ENCODE measurements around the gene STX7.
A peak's percentile ranks its signal among the peaks of the same experiment; 100 is the strongest.

STX7 gene

DNA sequence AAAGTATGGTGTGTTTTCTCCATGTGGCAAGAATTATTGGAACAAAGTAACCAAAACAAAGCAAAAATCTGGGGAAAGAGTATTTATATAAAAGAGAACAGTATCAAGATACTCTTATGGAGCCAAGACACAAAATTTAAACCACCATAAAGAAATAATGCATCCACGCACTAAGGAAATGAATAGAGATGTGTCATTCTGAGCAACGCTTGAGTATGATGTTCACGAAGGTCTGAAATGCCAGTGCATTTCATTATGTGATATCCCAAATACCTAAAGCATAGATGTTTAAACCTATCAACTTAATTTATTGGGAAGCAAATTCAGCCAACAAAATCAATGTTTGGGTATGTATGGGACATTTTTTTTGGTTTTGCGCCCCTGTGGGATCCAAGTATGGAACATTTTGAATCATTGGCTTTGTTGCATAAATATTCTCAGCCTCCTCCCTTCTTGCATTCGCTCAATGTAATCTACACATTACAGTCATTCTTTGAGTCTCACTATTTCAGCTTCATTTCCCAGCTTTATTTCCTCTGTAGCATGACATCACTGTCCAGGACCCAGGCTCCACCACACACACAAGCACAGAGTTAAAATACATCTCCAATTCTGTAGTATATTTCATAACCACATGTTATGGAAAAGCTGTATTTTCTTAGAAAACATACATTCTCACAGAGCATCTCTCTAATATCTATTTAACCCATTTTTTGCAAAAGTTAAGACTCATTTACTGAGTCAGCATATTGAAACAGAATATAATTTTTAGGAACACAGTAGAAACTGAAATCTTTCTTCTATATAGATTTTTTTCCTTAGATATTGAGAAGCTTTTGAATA is 100.0 kb downstream of the STX7 start:
- DNase-seq (ENCODE audit: low spot score): no peak

DNA sequence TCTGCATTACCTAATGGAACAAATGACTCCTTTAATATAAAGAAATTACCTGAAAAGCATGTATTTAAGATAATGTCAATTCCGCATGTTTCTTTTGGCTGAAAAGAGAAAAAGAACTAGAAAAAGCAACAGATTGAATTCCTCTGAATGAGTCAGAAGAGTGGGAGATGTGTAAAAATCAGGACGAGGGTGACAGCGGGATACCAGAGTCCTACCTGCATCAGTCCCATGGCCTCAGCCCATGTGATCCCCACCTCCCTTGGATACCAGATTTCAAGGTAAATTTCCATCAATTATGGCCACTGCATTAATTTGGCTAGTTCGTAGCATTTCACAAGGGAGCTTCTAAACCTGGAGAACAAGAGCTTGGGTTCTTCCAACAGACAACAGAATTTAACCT is 101.6 kb downstream of the STX7 start:
- no peak for DNase-seq (ENCODE audit: low spot score)

DNA sequence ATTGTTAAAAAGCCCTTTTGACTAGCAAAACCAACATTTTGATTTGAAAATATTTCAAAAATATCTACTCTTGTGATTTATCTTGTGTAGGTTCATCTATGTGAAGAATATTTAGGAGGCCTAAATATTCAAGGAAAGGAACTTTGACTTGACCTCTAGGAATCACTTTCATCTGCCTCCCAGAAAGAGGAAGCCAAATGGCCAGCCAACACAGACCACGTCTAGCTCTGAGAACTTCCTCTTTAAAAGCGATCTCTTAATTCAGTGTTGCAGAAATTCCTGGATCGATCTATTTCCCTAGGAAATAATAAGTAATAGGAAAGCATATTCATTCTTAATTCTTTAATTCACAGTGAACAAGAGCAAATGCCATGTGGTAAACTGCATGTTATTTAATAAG is 102.1 kb downstream of the STX7 start:
- no peak for DNase-seq (ENCODE audit: low spot score)

- no peak for DNase-seq (ENCODE audit: low spot score)
Observed at GRCh38 chr6:132405143-132405915, 107.6 kb downstream of the STX7 start.

DNA sequence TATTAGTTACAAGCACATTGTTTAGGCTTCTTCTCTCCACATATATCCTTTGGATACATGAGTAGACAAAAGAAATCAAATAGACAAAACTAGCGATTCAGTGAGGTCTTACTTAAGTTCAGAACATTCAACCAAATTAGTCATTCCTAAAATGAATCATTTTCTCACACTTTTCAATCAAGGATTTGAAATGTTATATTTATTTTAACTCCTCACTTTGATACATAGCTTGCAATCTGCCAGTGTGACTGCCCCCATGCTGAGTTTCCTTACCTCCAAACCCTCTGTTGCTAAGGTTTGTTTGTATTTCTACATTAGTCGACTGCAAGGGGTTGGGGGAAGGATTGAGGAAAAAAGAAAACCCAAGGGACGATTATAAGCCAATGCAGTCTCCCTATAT is 108.2 kb downstream of the STX7 start:
- DNase-seq (ENCODE audit: low spot score): no peak

GRCh38 chr6:132404330-132404729 is 108.6 kb downstream of the STX7 start:
- DNase-seq (ENCODE audit: low spot score): no peak

GRCh38 chr6:132401618-132402285 is 111.2 kb downstream of the STX7 start:
- no peak for DNase-seq (ENCODE audit: low spot score)

- DNase-seq (ENCODE audit: low spot score): peak; percentile 66
Observed at GRCh38 chr6:132400883-132401617, 111.9 kb downstream of the STX7 start, which contains the start of gene MOXD1. TSS of gene MOXD1 (minus strand) at chr6:132401475. CDS start at chr6:132401426, 49 bp downstream.

DNA sequence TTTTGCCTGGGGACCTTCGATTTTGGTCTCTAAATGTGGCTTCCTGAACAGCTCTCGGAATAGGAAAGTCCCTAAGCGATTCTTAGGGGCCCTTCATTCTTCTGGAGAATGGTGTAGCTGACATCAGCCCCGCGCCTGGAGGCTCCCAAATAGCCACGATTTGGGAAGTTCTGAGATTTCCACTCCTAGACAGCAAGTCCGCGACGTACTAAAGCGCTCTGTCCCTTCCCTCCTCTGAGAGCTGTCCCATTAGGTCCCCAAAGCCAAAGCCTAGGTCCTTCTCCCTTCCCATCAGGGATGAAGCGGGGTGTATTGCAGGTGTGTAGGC is 112.4 kb downstream of the STX7 start:
- no peak for DNase-seq (ENCODE audit: low spot score)

GRCh38 chr6:132399376-132400074 is 113.4 kb downstream of the STX7 start:
- DNase-seq (ENCODE audit: low spot score): no peak

All from hepatic stellate cell (primary cell).